Subcutaneous abdominal adipose tissue (tissue), 5 donors: ENCODE measurements around the gene RCOR1.

Source experiments
- H3K27ac ChIP-seq: one replicate; pipeline ENCODE4 v1.7.0; 2013; ENCODE audit warnings: low read depth, mild to moderate bottlenecking, inconsistent platforms, low read length, moderate library complexity
- H3K27me3 ChIP-seq, 5 donors: one replicate each; pipeline ENCODE4 v1.7.0; 2013; ENCODE audit warnings: low read length in 5 of 5, inconsistent platforms in 1 of 5; ENCODE audit not compliant: control insufficient read depth in 5 of 5, insufficient read depth in 4 of 5
- H3K36me3 ChIP-seq, 5 donors: one replicate each; pipeline ENCODE4 v1.7.0; 2013; ENCODE audit warnings: low read length in 5 of 5; ENCODE audit not compliant: control insufficient read depth in 5 of 5, insufficient read depth in 5 of 5
- H3K4me1 ChIP-seq, 5 donors: one replicate each; pipeline ENCODE4 v1.7.0; 2013; ENCODE audit warnings: low read length in 5 of 5, mild to moderate bottlenecking in 3 of 5, moderate library complexity in 1 of 5; ENCODE audit not compliant: control insufficient read depth in 5 of 5, insufficient read depth in 5 of 5
- H3K4me3 ChIP-seq, 5 donors: one replicate each; pipeline ENCODE4 v1.7.0; 2013; ENCODE audit warnings: low read length in 5 of 5, low read depth in 1 of 5
- H3K9ac ChIP-seq, 5 donors: one replicate each; pipeline ENCODE4 v1.7.0; 2013; ENCODE audit warnings: low read length in 5 of 5, mild to moderate bottlenecking in 4 of 5, moderate library complexity in 3 of 5
- H3K9me3 ChIP-seq, 5 donors: one replicate each; pipeline ENCODE4 v1.7.0; 2013; ENCODE audit warnings: low read length in 5 of 5; ENCODE audit not compliant: control insufficient read depth in 5 of 5
- donor health status: healthy.
- donor health status: healthy.
- donor health status: healthy.
- donor health status: healthy.
- donor health status: healthy.

The RCOR1 gene

GRCh38 chr14:102771144-102771543 lies 178.7 kb downstream of the RCOR1 start:
- Histone ChIP-seq H3K27me3 (peaks cover 0 to 4% (median 3%) of the 10 kb centered on the region in 5 donors), H3K9ac (no peak overlapping the region), H3K36me3 (no peaks in the 10 kb centered on the region), H3K4me3 (no peak overlapping the region), H3K4me1 (peaks cover 0 to 11% (median 8%) of the 10 kb centered on the region in 5 donors), H3K9me3 (no peaks in the 10 kb centered on the region), H3K27ac (no peak overlapping the region)

- H3K27ac ChIP-seq, result no peak overlapping the region
- no peak overlapping the region for H3K9ac ChIP-seq
- H3K36me3 ChIP-seq, result no peaks in the 10 kb centered on the region
- no peaks in the 10 kb centered on the region for H3K9me3 ChIP-seq
- peaks cover 0 to 4% (median 3%) of the 10 kb centered on the region in 5 donors for H3K27me3 ChIP-seq
- H3K4me3 ChIP-seq, result no peak overlapping the region
- peaks cover 0 to 18% (median 10%) of the 10 kb centered on the region in 5 donors for H3K4me1 ChIP-seq
Observed at GRCh38 chr14:102772781-102773570, 180.5 kb downstream of the RCOR1 start.

- peaks cover 0 to 4% (median 3%) of the 10 kb centered on the region in 5 donors for H3K27me3 ChIP-seq
- H3K9ac ChIP-seq, result no peak overlapping the region
- no peaks in the 10 kb centered on the region for H3K36me3 ChIP-seq
- H3K4me1 ChIP-seq, result peaks cover 0 to 27% (median 19%) of the 10 kb centered on the region in 5 donors
- H3K27ac ChIP-seq, result no peak overlapping the region
- peak overlapping the region in 1 of 5 donors; percentile 11 for H3K4me3 ChIP-seq
- no peaks in the 10 kb centered on the region for H3K9me3 ChIP-seq
Observed at GRCh38 chr14:102774391-102775153, 182.1 kb downstream of the RCOR1 start.

- Histone ChIP-seq H3K9ac (peak overlapping the region in 4 of 5 donors; percentile 14 to 68 (median 43)), H3K9me3 (no peaks in the 10 kb centered on the region), H3K4me1 (peaks cover 0 to 31% (median 20%) of the 10 kb centered on the region in 5 donors), H3K36me3 (no peaks in the 10 kb centered on the region), H3K27ac (peak overlapping the region; percentile 89), H3K4me3 (peak overlapping the region in 2 of 5 donors; percentile 50 to 64), H3K27me3 (no peaks in the 10 kb centered on the region)
Observed at GRCh38 chr14:102775855-102776760, 183.7 kb downstream of the RCOR1 start.

GRCh38 chr14:102776761-102777710 lies 184.6 kb downstream of the RCOR1 start, which contains the start of gene TRAF3:
TRAF3 (plus strand) TSS chr14:102777449; CDS start chr14:102870202, 92,753 bp downstream.
- Histone ChIP-seq H3K27ac (peak within 1 kb of the TSS; percentile 89), H3K9ac (peak within 1 kb of the TSS; percentile 76 to 92 (median 85)), H3K9me3 (no peaks in the 10 kb centered on the region), H3K36me3 (no peaks in the 10 kb centered on the region), H3K4me3 (peak within 1 kb of the TSS; percentile 59 to 84 (median 73)), H3K27me3 (no peaks in the 10 kb centered on the region), H3K4me1 (peaks cover 0 to 31% (median 20%) of the 10 kb centered on the region in 5 donors)

- H3K36me3 ChIP-seq, result no peaks in the 10 kb centered on the region
- peak overlapping the region; percentile 59 to 84 (median 73) for H3K4me3 ChIP-seq
- H3K27me3 ChIP-seq, result no peaks in the 10 kb centered on the region
- peak overlapping the region; percentile 81 for H3K27ac ChIP-seq
- peaks cover 0 to 31% (median 20%) of the 10 kb centered on the region in 5 donors for H3K4me1 ChIP-seq
- no peaks in the 10 kb centered on the region for H3K9me3 ChIP-seq
- peak overlapping the region; percentile 76 to 92 (median 85) for H3K9ac ChIP-seq
Observed at GRCh38 chr14:102777711-102778337, 185.4 kb downstream of the RCOR1 start.

GRCh38 chr14:102778338-102779083 lies 186.1 kb downstream of the RCOR1 start:
- no peaks in the 10 kb centered on the region for H3K27me3 ChIP-seq
- H3K9me3 ChIP-seq, result no peaks in the 10 kb centered on the region
- H3K4me3 ChIP-seq, result peak overlapping the region; percentile 59 to 84 (median 73)
- H3K27ac ChIP-seq, result peak overlapping the region; percentile 81
- H3K4me1 ChIP-seq, result peaks cover 0 to 31% (median 20%) of the 10 kb centered on the region in 5 donors
- no peaks in the 10 kb centered on the region for H3K36me3 ChIP-seq
- H3K9ac ChIP-seq, result peak overlapping the region; percentile 76 to 92 (median 85)

GRCh38 chr14:102779084-102779462 lies 186.6 kb downstream of the RCOR1 start:
- Histone ChIP-seq H3K9ac (peak overlapping the region in 3 of 5 donors; percentile 2 to 86 (median 76)), H3K9me3 (no peaks in the 10 kb centered on the region), H3K27me3 (no peaks in the 10 kb centered on the region), H3K4me1 (peaks cover 0 to 31% (median 20%) of the 10 kb centered on the region in 5 donors), H3K27ac (no peak overlapping the region), H3K36me3 (no peaks in the 10 kb centered on the region), H3K4me3 (peak overlapping the region; percentile 59 to 84 (median 73))
